ENCODE data around the gene MUC5AC.
"Not testable (repeated sequence)": the region's sequence is repeated elsewhere in the genome, so short reads cannot be mapped to it uniquely, and the experiment has no call there.

Gene MUC5AC

DNA sequence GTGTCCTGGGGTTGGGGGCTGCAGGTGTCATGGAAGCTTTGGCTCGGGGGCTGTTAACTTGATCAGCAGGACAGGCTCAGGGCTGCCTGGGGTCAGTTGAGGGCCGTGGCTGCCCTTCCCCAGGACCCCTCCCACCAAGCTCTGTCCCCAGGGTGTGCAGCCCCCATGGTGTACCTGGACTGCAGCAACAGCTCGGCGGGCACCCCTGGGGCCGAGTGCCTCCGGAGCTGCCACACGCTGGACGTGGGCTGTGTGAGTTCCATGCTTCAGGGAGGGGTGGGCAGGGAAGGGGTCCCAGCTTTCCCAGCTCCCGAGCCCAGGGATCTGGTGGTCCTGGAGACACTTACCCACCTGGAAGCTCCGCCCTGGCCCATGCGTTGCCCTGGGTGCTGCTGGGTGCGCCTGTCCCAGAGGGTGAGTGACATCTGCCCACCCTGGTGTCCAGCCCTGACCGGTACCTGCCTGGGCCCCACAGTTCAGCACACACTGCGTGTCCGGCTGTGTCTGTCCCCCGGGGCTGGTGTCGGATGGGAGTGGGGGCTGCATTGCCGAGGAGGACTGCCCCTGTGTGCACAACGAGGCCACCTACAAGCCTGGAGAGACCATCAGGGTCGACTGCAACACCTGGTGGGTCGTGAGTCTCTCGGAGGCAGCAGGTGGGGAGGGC, 76.4 kb downstream of the MUC5AC start:
- DNase-seq: no peak

DNA sequence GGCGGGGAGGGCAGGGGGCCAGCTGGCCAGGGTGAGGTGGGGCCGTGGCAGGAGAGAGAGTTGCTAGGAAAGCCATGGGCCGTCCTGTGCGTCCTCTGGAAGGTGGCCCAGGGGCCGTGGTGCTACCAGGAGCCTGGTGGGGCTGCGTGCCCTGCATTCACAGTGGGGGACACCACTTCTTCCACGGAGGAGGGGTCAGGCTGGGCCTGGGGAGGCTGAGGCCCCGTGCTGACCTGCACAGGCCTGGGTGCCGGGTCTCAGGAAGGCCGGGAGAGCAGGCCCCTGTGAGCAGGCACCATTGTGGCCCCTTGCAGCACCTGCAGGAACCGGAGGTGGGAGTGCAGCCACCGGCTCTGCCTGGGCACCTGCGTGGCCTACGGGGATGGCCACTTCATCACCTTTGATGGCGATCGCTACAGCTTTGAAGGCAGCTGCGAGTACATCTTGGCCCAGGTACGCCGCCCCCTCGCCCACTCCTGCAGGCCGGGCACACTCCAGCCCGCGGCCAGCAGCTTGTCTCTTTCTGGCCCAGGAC, 77.1 kb downstream of the MUC5AC start:
- DNase-seq: no peak

DNA sequence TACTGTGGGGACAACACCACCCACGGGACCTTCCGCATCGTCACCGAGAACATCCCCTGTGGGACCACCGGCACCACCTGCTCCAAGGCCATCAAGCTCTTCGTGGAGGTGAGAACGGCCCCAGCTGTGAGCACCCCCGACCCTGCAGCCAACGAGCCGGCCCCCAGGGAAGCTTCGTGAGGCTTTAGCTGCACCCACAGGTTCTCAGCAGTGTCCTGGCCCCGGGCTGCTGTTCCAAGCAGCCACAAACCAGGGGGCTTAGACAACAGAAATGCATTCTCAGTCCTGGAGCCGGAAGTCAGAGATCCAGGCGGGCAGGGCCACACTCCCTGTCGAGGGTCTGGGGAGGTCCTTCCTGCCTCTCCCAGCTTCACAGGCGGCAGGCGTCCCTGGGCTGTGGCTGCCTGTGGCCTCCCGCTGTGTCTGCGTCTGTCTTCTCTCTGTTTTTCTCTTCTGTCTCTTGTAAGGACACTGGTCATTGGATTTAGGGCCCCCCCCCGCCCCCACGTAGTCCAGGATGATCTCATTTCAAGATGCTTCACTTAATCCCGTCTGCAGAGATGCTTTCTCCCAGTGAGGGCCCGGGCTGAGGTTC, 77.7 kb downstream of the MUC5AC start:
- DNase-seq: no peak

DNA sequence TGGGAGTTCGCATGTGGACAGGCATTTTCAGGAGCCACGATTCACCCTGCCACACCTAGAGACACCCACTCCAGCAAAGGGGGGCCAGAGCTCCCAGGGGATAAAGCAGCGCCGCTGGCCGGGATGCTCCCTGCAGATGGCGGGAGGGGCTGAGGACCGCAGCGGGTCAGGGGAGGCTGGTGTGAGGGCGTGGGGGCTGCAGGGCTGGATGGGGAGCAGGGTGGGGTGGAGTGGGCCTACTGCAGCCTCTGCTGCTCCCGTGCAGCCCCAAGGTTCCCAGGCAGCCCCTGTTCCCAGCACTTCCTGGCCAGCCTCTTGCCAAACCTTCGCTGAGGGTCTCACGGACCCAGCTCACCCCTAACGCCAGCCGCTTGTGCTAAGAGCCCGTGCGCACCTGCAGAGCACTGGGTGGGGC, 78.2 kb downstream of the MUC5AC start:
- no peak for DNase-seq

DNA sequence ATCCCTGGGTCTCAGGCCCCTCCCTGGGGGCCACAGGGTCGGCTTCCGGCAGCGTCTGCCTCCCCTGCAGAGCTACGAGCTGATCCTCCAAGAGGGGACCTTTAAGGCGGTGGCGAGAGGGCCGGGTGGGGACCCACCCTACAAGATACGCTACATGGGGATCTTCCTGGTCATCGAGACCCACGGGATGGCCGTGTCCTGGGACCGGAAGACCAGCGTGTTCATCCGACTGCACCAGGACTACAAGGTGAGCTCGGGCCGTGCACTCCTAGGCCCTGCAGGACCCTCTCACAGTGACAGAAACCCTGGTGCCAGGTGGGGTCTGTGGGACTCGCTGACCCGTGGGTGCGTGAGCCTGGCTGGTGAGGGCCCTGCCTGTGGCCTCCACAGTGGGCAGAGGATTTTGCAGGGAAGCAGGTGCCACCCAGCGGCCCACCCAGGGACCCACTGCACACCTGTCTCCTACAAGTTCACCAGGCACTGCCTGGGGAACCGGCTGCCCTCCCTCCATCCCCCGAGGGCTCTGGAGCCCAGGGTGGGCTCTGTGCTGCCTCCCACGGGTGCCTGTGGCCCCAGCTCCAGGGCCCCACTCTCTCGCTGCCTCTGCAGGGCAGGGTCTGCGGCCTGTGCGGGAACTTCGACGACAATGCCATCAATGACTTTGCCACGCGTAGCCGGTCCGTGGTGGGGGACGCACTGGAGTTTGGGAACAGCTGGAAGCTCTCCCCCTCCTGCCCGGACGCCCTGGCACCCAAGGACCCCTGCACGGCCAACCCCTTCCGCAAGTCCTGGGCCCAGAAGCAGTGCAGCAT, 78.8 kb downstream of the MUC5AC start:
- no peak for DNase-seq

- DNase-seq: no peak
Observed at GRCh38 chr11:1237128-1237580, 79.4 kb downstream of the MUC5AC start.

DNA sequence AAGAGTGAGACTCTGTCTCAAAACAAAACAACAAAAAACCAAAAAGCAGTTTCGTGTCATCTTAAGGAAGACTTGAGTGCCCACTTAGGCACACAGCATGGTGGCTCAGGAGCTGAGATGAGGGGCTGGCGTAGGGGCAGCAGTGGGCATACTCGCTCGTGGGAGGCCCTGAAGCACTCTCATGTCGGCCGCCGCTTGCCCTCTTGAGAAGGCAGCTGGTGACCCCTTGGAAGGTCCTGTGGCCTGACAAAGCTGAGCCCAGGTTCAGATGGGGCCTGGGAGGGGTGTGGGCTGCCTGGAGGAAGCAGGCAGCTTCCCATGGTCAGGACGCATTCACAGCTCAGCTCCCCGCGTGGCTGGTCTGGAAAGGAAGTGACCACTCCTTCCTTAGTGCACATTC, 80.1 kb downstream of the MUC5AC start:
- no peak for DNase-seq

- DNase-seq: no peak
Observed at GRCh38 chr11:1238767-1239595, 81.2 kb downstream of the MUC5AC start.

- no peak for DNase-seq
Observed at GRCh38 chr11:1239596-1240205, 81.9 kb downstream of the MUC5AC start.

DNA sequence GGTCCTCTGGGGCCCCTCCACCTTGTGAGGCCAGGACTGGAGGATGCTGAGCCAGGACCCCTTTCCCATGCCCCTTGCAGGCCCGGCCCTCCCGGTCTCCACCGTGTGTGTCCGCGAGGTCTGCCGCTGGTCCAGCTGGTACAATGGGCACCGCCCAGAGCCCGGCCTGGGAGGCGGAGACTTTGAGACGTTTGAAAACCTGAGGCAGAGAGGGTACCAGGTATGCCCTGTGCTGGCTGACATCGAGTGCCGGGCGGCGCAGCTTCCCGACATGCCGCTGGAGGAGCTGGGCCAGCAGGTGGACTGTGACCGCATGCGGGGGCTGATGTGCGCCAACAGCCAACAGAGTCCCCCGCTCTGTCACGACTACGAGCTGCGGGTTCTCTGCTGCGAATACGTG, 83.0 kb downstream of the MUC5AC start:
- DNase-seq: no peak

GRCh38 chr11:1241706-1242105, 84.0 kb downstream of the MUC5AC start:
- no peak for DNase-seq

- DNase-seq: no peak
Observed at GRCh38 chr11:1242289-1242688, 84.5 kb downstream of the MUC5AC start.

DNA sequence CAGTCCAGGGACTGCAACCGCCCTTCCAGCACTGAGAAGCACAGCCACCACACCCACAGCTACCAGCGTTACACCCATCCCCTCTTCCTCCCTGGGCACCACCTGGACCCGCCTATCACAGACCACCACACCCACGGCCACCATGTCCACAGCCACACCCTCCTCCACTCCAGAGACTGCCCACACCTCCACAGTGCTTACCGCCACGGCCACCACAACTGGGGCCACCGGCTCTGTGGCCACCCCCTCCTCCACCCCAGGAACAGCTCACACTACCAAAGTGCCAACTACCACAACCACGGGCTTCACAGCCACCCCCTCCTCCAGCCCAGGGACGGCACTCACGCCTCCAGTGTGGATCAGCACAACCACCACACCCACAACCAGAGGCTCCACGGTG, 85.0 kb downstream of the MUC5AC start:
- not testable (repeated sequence) for DNase-seq

GRCh38 chr11:1243521-1243920, 85.8 kb downstream of the MUC5AC start:
- DNase-seq: not testable (repeated sequence)

- DNase-seq: not testable (repeated sequence)
Observed at GRCh38 chr11:1244557-1244956, 86.8 kb downstream of the MUC5AC start.

DNA sequence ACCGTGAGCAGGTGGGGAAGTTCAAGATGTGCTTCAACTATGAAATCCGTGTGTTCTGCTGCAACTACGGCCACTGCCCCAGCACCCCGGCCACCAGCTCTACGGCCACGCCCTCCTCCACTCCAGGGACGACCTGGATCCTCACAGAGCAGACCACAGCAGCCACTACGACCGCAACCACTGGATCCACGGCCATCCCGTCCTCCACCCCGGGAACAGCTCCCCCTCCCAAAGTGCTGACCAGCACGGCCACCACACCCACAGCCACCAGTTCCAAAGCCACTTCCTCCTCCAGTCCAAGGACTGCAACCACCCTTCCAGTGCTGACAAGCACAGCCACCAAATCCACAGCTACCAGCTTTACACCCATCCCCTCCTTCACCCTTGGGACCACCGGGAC, 88.0 kb downstream of the MUC5AC start:
- DNase-seq: not testable (repeated sequence)

DNA sequence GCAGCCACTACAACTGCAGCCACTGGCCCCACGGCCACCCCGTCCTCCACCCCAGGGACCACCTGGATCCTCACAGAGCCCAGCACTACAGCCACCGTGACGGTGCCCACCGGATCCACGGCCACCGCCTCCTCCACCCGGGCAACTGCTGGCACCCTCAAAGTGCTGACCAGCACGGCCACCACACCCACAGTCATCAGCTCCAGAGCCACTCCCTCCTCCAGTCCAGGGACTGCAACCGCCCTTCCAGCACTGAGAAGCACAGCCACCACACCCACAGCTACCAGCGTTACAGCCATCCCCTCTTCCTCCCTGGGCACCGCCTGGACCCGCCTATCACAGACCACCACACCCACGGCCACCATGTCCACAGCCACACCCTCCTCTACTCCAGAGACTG, 88.5 kb downstream of the MUC5AC start:
- DNase-seq: not testable (repeated sequence)

DNA sequence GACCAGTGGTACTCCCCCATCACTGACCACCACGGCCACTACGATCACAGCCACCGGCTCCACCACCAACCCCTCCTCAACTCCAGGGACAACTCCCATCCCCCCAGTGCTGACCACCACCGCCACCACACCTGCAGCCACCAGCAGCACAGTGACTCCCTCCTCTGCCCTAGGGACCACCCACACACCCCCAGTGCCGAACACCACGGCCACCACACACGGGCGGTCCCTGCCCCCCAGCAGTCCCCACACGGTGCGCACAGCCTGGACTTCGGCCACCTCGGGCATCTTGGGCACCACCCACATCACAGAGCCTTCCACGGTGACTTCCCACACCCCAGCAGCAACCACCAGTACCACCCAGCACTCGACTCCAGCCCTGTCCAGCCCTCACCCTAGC, 89.3 kb downstream of the MUC5AC start:
- DNase-seq: not testable (repeated sequence)

GRCh38 chr11:1248951-1249350, 91.2 kb downstream of the MUC5AC start:
- DNase-seq: not testable (repeated sequence)

DNA sequence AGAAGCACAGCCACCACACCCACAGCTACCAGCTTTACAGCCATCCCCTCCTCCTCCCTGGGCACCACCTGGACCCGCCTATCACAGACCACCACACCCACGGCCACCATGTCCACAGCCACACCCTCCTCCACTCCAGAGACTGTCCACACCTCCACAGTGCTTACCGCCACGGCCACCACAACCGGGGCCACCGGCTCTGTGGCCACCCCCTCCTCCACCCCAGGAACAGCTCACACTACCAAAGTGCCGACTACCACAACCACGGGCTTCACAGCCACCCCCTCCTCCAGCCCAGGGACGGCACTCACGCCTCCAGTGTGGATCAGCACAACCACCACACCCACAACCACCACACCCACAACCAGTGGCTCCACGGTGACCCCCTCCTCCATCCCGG, 92.7 kb downstream of the MUC5AC start:
- not testable (repeated sequence) for DNase-seq
